Activated CD4-positive, alpha-beta T cell treated with anti-CD3 and anti-CD28 coated beads, Interleukin-2, amount 10 ng/mL, durations not matched to agents 7 days and 5 days (primary cell): ENCODE data around the gene CDH13. TPM values are rescaled to one million over a fixed set of nuclear protein-coding genes. Genes with fewer than 3 reads are reported as not detected.
A peak's percentile ranks its signal among the peaks of the same experiment; 100 is the strongest.

ENCODE experiments used
- CTCF ChIA-PET: fragments of 350-600 bp; sonication (Branson Sonifier 250); formaldehyde crosslinking; loops from one replicate; lab custom pipeline; 2021; ENCODE audit warnings: antibody characterized with exemption; lab: Charles Lee
- POLR2A ChIA-PET: fragments of 350-600 bp; sonication (Branson Sonifier 250); formaldehyde crosslinking; loops from one replicate; lab custom pipeline; 2021; ENCODE audit warnings: antibody characterized with exemption; lab: Charles Lee
- DNase-seq: peaks from one replicate; pipeline ENCODE4 v3.0.0-alpha.2; 2020
- H3K27ac Mint-ChIP-seq: one replicate; pipeline ENCODE4 v1.8.0; 2021; ENCODE audit warnings: mild to moderate bottlenecking, moderate library complexity, mixed read lengths
- H3K27me3 Mint-ChIP-seq: one replicate; pipeline ENCODE4 v1.8.0; 2021; ENCODE audit warnings: mixed read lengths
- H3K36me3 Mint-ChIP-seq: one replicate; pipeline ENCODE4 v1.8.0; 2021; ENCODE audit warnings: low read depth, mixed read lengths
- H3K4me1 Mint-ChIP-seq: one replicate; pipeline ENCODE4 v1.8.0; 2021; ENCODE audit warnings: mixed read lengths
- H3K4me3 Mint-ChIP-seq: one replicate; pipeline ENCODE4 v1.8.0; 2021; ENCODE audit warnings: mild to moderate bottlenecking, moderate library complexity, mixed read lengths
- H3K9me3 Mint-ChIP-seq: one replicate; pipeline ENCODE4 v1.8.0; 2021; ENCODE audit warnings: mixed read lengths
- total RNA-seq, 2 experiments: library from RNA; stranded (reverse); gene quantifications; one replicate each; pipeline ENCODE4 v1.2.3, GENCODE V29; 2021

CDH13 gene
- total RNA-seq, 2 experiments from 2014 or later: not detected

GRCh38 chr16:82646504-82646903 is 19.7 kb downstream of the CDH13 start:
- H3K27me3 Mint-ChIP-seq: peaks cover 2% of the 10 kb centered on the region
- peaks cover 2% of the 10 kb centered on the region for H3K9me3 Mint-ChIP-seq
- no peak for DNase-seq
- H3K36me3 Mint-ChIP-seq: peaks cover 6% of the 10 kb centered on the region
- H3K27ac Mint-ChIP-seq: no peak overlapping the region
- peaks cover 63% of the 10 kb centered on the region for H3K4me1 Mint-ChIP-seq
- no peak overlapping the region for H3K4me3 Mint-ChIP-seq
- CTCF ChIA-PET: no interaction called here
- POLR2A ChIA-PET: no interaction called here

GRCh38 chr16:82649766-82650165 is 23.0 kb downstream of the CDH13 start:
- CTCF ChIA-PET: no interaction called here
- POLR2A ChIA-PET: no interaction called here
- H3K27ac Mint-ChIP-seq: peak overlapping the region; percentile 70

GRCh38 chr16:82650804-82651203 is 24.0 kb downstream of the CDH13 start:
- ChIA-PET POLR2A (no interaction called here), CTCF (no interaction called here)
- Mint-ChIP-seq H3K9me3 (peaks cover 2% of the 10 kb centered on the region), H3K27ac (peak overlapping the region; percentile 75), H3K27me3 (peaks cover 2% of the 10 kb centered on the region), H3K36me3 (peaks cover 4% of the 10 kb centered on the region), H3K4me3 (peak overlapping the region; percentile 17), H3K4me1 (peaks cover 79% of the 10 kb centered on the region)
- peak; percentile 36 for DNase-seq

More at GRCh38 chr16:82649766-82650165, 23.0 kb downstream of the CDH13 start:
- Mint-ChIP-seq H3K27me3 (peaks cover 2% of the 10 kb centered on the region), H3K4me1 (peaks cover 76% of the 10 kb centered on the region), H3K9me3 (peaks cover 2% of the 10 kb centered on the region), H3K36me3 (peaks cover 4% of the 10 kb centered on the region), H3K4me3 (no peak overlapping the region)
- DNase-seq: no peak

DNA sequence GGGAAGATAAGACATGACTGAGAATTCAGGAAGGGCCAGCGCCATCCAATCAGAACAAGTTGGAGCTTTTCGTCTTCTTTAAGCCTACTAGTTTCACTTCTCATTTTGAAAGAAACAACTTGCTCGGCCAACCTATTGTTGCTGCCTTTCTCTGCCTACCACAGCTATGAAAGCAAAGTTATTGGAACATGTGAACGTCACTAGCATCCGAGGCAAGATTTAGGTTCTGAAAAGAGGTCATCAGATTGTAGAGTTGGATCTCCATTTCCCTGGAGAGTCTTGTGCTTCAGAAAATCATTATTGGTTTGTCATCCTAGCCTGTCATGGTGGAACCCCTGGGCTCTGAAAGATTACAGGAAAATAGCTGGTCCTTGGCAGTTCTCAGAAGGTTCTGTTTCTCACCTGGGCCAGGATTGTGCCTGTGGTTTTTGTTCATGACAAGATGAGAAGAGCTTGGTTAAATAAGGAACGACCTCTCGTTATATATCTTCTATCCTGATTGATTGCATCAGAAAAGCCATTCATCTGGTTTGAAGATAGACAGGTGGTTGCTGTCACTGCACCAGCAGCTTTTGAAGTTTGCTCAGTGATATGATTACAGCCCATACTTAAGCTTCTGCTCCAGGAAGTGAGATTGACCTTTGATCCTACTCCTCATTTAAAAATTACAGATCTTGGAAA is 25.3 kb downstream of the CDH13 start:
- Mint-ChIP-seq H3K27ac (peak overlapping the region; percentile 96), H3K9me3 (peaks cover 2% of the 10 kb centered on the region), H3K36me3 (peaks cover 6% of the 10 kb centered on the region), H3K4me3 (peak overlapping the region; percentile 43), H3K27me3 (peaks cover 2% of the 10 kb centered on the region), H3K4me1 (peaks cover 84% of the 10 kb centered on the region)
- CTCF ChIA-PET: interaction anchor here (0.7 to 1.3 kb wide), 3 partner anchors 12 to 1233 kb away, joined by 3 to 6 read pairs (median 3); no protein-coding TSS in a partner anchor
- POLR2A ChIA-PET: interaction anchor here (0.6 kb wide), 1 partner anchor 1278 kb away, joined by 9 read pairs; no protein-coding TSS in a partner anchor
- peak; percentile 39 for DNase-seq

DNA sequence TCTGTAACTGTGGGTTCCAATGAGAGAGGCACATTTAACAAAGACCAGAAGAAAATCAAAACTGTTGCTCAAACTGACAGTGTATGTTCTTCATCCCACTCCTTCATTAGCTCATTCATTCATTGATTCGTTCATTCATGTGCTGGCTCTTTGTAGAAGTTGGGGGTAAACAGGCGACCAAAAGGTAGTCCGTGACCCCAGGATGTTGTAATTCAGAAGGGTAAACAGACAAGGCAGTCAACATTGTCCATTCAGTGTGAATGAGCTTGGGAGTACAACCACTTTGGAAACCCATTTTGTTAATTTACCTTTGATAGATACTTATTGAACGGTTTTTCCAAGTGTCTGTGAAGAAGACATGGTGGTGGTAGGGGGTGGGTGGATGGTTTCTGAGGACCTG is 26.1 kb downstream of the CDH13 start:
- Mint-ChIP-seq H3K27ac (peak overlapping the region; percentile 96), H3K4me3 (peak overlapping the region; percentile 43)
- POLR2A ChIA-PET: no interaction called here

DNA sequence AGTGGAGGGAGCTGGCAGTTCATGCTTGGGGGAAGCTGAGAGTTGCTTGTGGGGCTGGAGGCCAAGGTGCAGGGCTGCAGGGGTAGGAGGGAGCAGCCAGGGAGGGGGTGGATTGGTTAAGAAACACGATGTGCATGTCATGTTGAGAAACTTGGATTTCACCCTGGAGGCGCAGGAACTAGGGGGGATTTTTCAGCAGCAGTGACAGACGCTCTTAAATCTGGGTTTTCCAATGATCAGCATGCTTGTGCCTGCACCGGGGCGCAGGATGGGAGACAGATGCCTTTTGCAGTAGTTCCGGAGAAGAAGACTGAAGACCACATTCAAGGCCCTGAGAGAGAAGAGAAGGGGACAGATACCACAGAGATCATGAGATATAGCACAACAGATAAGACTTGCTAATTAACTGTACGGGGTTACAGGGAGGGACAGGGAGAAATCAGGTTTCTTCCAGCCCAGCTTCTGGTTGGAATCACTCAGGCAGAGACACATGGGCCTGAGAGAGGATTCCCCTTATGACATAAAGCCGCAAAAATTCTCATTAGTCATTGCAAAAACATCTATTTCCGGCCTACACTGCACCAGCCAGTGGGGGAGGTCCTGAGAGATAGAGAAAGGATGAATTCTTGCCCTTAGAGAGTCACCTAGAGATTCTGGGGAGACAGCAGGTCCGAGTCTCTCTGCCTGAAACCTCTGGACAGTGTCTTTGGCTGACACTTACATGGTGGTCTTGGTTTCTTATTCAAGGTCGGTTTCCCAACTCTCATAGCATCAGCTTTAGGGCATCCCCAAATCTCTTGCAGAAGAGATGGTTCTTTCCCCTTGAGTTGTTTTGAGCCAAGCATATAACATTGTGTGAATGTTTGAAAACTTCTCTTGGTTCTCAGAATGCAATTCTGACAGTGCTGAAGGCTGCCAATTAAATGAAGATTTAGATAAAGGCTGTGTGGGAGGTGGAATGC is 27.1 kb downstream of the CDH13 start:
- H3K27me3 Mint-ChIP-seq: peaks cover 2% of the 10 kb centered on the region
- peak overlapping the region; percentile 96 for H3K27ac Mint-ChIP-seq
- H3K9me3 Mint-ChIP-seq: peaks cover 9% of the 10 kb centered on the region
- ChIA-PET CTCF (interaction anchor here (0.8 to 1.1 kb wide), 2 partner anchors 10 to 1561 kb away, joined by 3 to 4 read pairs; no protein-coding TSS in a partner anchor), POLR2A (no interaction called here)
- H3K36me3 Mint-ChIP-seq: peaks cover 7% of the 10 kb centered on the region
- peak overlapping the region; percentile 46 for H3K4me3 Mint-ChIP-seq
- H3K4me1 Mint-ChIP-seq: peaks cover 97% of the 10 kb centered on the region
- DNase-seq: peak; percentile 70

More for the DNA sequence above, 26.1 kb downstream of the CDH13 start:
- CTCF ChIA-PET: interaction anchor here (0.7 to 1.3 kb wide), 3 partner anchors 9 to 1234 kb away, joined by 3 to 6 read pairs (median 4); no protein-coding TSS in a partner anchor
- H3K9me3 Mint-ChIP-seq: peaks cover 7% of the 10 kb centered on the region
- H3K27me3 Mint-ChIP-seq: peaks cover 2% of the 10 kb centered on the region
- no peak for DNase-seq
- H3K36me3 Mint-ChIP-seq: peaks cover 7% of the 10 kb centered on the region
- H3K4me1 Mint-ChIP-seq: peaks cover 89% of the 10 kb centered on the region

GRCh38 chr16:82655072-82655714 is 28.4 kb downstream of the CDH13 start:
- H3K4me1 Mint-ChIP-seq: peaks cover 98% of the 10 kb centered on the region
- peaks cover 9% of the 10 kb centered on the region for H3K9me3 Mint-ChIP-seq
- peaks cover 12% of the 10 kb centered on the region for H3K36me3 Mint-ChIP-seq
- ChIA-PET CTCF (interaction anchor here (1.7 kb wide), 1 partner anchor 14 kb away, joined by 7 read pairs; no protein-coding TSS in a partner anchor), POLR2A (no interaction called here)
- DNase-seq: peak; percentile 92
- H3K4me3 Mint-ChIP-seq: peak overlapping the region; percentile 51
- no peaks in the 10 kb centered on the region for H3K27me3 Mint-ChIP-seq
- H3K27ac Mint-ChIP-seq: peak overlapping the region; percentile 96

DNA sequence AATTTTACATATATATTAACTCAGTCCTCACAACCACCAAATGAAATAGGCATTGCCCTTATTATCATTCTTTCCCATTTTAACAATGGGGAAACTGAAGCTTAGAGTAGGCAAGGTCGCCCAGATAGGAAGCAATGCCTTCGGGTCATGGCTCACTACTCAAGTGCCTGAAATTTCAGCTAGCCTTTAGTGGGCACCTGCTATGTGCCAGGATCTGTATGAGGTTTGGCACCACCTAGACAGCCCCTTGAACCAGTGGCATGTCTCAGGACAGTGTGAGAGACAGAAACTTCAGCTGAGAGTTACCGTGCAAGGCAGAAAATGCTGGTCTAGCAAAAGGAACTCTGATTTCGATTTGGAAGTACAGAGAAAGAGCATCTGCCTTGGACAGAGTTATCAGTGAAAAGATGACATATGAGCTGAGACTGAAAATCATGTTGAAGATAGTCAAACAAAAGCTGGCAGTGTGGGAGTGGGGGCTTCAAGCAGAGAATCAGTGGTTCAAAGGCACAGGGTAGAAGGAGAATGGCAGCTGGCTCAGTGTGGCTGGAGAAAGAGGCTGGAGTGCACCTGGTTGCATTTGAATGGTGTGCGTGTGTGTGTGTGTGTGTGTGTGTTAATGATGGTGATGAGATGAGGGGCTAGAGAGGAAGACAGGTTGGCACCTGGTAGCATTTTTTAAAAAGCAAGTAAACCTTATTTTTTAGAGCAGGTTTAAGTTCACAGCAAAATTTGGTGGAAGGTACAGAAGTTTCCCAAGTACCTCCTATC is 29.1 kb downstream of the CDH13 start:
- peak; percentile 23 for DNase-seq
- CTCF ChIA-PET: interaction anchor here (1.0 to 1.7 kb wide), 2 partner anchors 12 to 15 kb away, joined by 4 to 7 read pairs; no protein-coding TSS in a partner anchor
- Mint-ChIP-seq H3K27ac (peak overlapping the region; percentile 96), H3K9me3 (peaks cover 9% of the 10 kb centered on the region), H3K4me3 (peak overlapping the region; percentile 51), H3K4me1 (peaks cover 95% of the 10 kb centered on the region), H3K27me3 (no peaks in the 10 kb centered on the region), H3K36me3 (peaks cover 13% of the 10 kb centered on the region)
- POLR2A ChIA-PET: no interaction called here

GRCh38 chr16:82657239-82657638 is 30.5 kb downstream of the CDH13 start:
- H3K9me3 Mint-ChIP-seq: peaks cover 9% of the 10 kb centered on the region
- H3K27ac Mint-ChIP-seq: peak overlapping the region; percentile 96
- DNase-seq: no peak
- peaks cover 13% of the 10 kb centered on the region for H3K36me3 Mint-ChIP-seq
- ChIA-PET POLR2A (no interaction called here), CTCF (no interaction called here)
- no peak overlapping the region for H3K4me3 Mint-ChIP-seq
- H3K27me3 Mint-ChIP-seq: peaks cover 9% of the 10 kb centered on the region
- peaks cover 88% of the 10 kb centered on the region for H3K4me1 Mint-ChIP-seq

DNA sequence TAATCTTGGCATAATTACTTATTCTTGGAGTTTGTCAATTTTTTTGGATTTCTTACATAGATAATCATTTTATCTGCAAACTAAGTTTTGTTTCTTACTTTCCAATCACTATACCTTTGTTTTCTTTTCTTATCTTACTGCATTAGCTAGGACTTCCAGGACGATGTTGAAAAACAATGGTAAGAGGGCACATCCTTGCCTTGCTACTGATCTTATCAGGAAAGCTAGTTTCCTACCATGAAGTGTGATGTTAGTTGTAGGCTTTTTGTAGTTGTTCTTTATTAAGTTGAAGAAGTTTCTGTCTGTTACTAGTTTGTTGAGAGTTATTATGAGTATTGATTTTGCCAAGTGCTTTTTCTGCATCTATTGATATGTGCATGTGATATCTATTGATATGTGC is 31.0 kb downstream of the CDH13 start:
- H3K36me3 Mint-ChIP-seq: peaks cover 13% of the 10 kb centered on the region
- ChIA-PET CTCF (no interaction called here), POLR2A (no interaction called here)
- DNase-seq: no peak
- H3K27me3 Mint-ChIP-seq: peaks cover 10% of the 10 kb centered on the region
- H3K4me3 Mint-ChIP-seq: peak overlapping the region; percentile 8
- H3K4me1 Mint-ChIP-seq: peaks cover 83% of the 10 kb centered on the region
- peaks cover 9% of the 10 kb centered on the region for H3K9me3 Mint-ChIP-seq
- H3K27ac Mint-ChIP-seq: peak overlapping the region; percentile 32

GRCh38 chr16:82658796-82659195 is 32.0 kb downstream of the CDH13 start:
- no peak overlapping the region for H3K27ac Mint-ChIP-seq
- H3K36me3 Mint-ChIP-seq: peaks cover 13% of the 10 kb centered on the region
- H3K9me3 Mint-ChIP-seq: peaks cover 9% of the 10 kb centered on the region
- no peak for DNase-seq
- POLR2A ChIA-PET: no interaction called here
- H3K4me3 Mint-ChIP-seq: no peak overlapping the region
- peaks cover 10% of the 10 kb centered on the region for H3K27me3 Mint-ChIP-seq
- H3K4me1 Mint-ChIP-seq: peaks cover 73% of the 10 kb centered on the region
- CTCF ChIA-PET: no interaction called here
